WTC11 (cell line): Measurements from ENCODE around the gene MRPL47. TPM values are rescaled to one million over a fixed set of nuclear protein-coding genes. Genes with fewer than 3 reads are reported as not detected.

ENCODE experiments used
- AR ChIP-seq: fragments of 250-450 bp; sonication (Bioruptor Pico); IDR thresholded peaks from 2 replicates; pipeline ENCODE4 v1.9.0; 2021; ENCODE audit warnings: mild to moderate bottlenecking
- ARID4B ChIP-seq: sonication (generic); formaldehyde crosslinking; IDR thresholded peaks from 2 replicates; pipeline ENCODE4 v1.8.0; 2023; ENCODE audit warnings: missing genetic modification reagents, mild to moderate bottlenecking, borderline replicate concordance
- ATF2 ChIP-seq: sonication (generic); formaldehyde crosslinking; IDR thresholded peaks from 2 replicates; pipeline ENCODE4 v1.8.1; 2022; ENCODE audit warnings: low read depth, missing genetic modification reagents, borderline replicate concordance
- ATF6 ChIP-seq: sonication (generic); formaldehyde crosslinking; IDR thresholded peaks from 2 replicates; pipeline ENCODE4 v1.8.1; 2023; ENCODE audit warnings: mild to moderate bottlenecking, missing genetic modification reagents
- CREB1 ChIP-seq: sonication (generic); formaldehyde crosslinking; IDR thresholded peaks from 2 replicates; pipeline ENCODE4 v1.8.0; 2023; ENCODE audit warnings: mild to moderate bottlenecking, missing genetic modification reagents
- E2F4 ChIP-seq: sonication (generic); formaldehyde crosslinking; IDR thresholded peaks from 2 replicates; pipeline ENCODE4 v1.8.1; 2022; ENCODE audit warnings: low read depth, mild to moderate bottlenecking, moderate library complexity, missing genetic modification reagents, borderline replicate concordance
- ELF4 ChIP-seq: sonication (generic); formaldehyde crosslinking; IDR thresholded peaks from 2 replicates; pipeline ENCODE4 v1.8.1; 2022; ENCODE audit warnings: low read depth, mild to moderate bottlenecking, moderate library complexity, missing genetic modification reagents
- IRF1 ChIP-seq: sonication (generic); formaldehyde crosslinking; IDR thresholded peaks from 2 replicates; pipeline ENCODE4 v1.8.0; 2023; ENCODE audit warnings: missing genetic modification reagents
- IRF2 ChIP-seq: sonication (generic); formaldehyde crosslinking; IDR thresholded peaks from 2 replicates; pipeline ENCODE4 v1.8.0; 2022; ENCODE audit warnings: low read depth, missing genetic modification reagents, borderline replicate concordance
- JAZF1 ChIP-seq: fragments of 250-450 bp; sonication (Bioruptor Pico); IDR thresholded peaks from 2 replicates; pipeline ENCODE4 v1.9.0; 2021; ENCODE audit warnings: moderate library complexity, mild to moderate bottlenecking, inconsistent platforms
- MAX ChIP-seq: sonication (generic); formaldehyde crosslinking; IDR thresholded peaks from 2 replicates; pipeline ENCODE4 v1.8.0; 2022; ENCODE audit warnings: mild to moderate bottlenecking, missing genetic modification reagents
- NFYB ChIP-seq: sonication (generic); formaldehyde crosslinking; conservative IDR thresholded peaks from 2 replicates; pipeline ENCODE4 v1.8.0; 2022; ENCODE audit warnings: low read depth, missing genetic modification reagents
- NR2C2 ChIP-seq: sonication (generic); formaldehyde crosslinking; IDR thresholded peaks from 2 replicates; pipeline ENCODE4 v1.8.0; 2022; ENCODE audit warnings: mild to moderate bottlenecking, missing genetic modification reagents
- RORB ChIP-seq: fragments of 250-450 bp; sonication (Bioruptor Pico); IDR thresholded peaks from 2 replicates; pipeline ENCODE4 v1.9.0; 2021; ENCODE audit warnings: mild to moderate bottlenecking
- SP1 ChIP-seq: sonication (generic); formaldehyde crosslinking; conservative IDR thresholded peaks from 2 replicates; pipeline ENCODE4 v1.8.1; 2022; ENCODE audit warnings: missing genetic modification reagents
- ZNF232 ChIP-seq: sonication (generic); formaldehyde crosslinking; IDR thresholded peaks from 2 replicates; pipeline ENCODE4 v1.8.0; 2022; ENCODE audit warnings: mild to moderate bottlenecking, missing genetic modification reagents
- ZNF281 ChIP-seq: sonication (generic); formaldehyde crosslinking; IDR thresholded peaks from 2 replicates; pipeline ENCODE4 v1.8.0; 2023; ENCODE audit warnings: mild to moderate bottlenecking, missing genetic modification reagents
- ZNF396 ChIP-seq: fragments of 250-450 bp; sonication (Bioruptor Pico); IDR thresholded peaks from 2 replicates; pipeline ENCODE4 v1.8.0; 2021; ENCODE audit warnings: mild to moderate bottlenecking, moderate library complexity, borderline replicate concordance
- ZNF425 ChIP-seq: fragments of 250-450 bp; sonication (Bioruptor Pico); conservative IDR thresholded peaks from 2 replicates; pipeline ENCODE4 v1.9.0; 2021; ENCODE audit warnings: mild to moderate bottlenecking
- total RNA-seq: library from RNA; stranded (reverse); gene quantifications from 3 replicates; pipeline ENCODE4 v1.2.3, GENCODE V29; 2021

Gene MRPL47
- total RNA-seq, 1 experiment from 2014 or later: 68.9 TPM

- TF ChIP-seq ATF6 (no peak), MAX (CRISPR knock-in tag) (peak; percentile 75), SP1 (CRISPR knock-in tag) (peak; percentile 66), ZNF232 (CRISPR knock-in tag) (no peak), E2F4 (CRISPR knock-in tag) (no peak), ARID4B (CRISPR knock-in tag) (0 out of 2 replicates have a peak, but pooled peaks have one; percentile 19), ZNF396 (CRISPR knock-in tag) (no peak), IRF1 (CRISPR knock-in tag) (no peak), NR2C2 (CRISPR knock-in tag) (no peak), JAZF1 (no peak), AR (no peak), ELF4 (CRISPR knock-in tag) (no peak), NFYB (CRISPR knock-in tag) (peak; percentile 66), ATF2 (no peak), RORB (CRISPR knock-in tag) (no peak), ZNF425 (CRISPR knock-in tag) (no peak), IRF2 (no peak), CREB1 (CRISPR knock-in tag) (no peak), ZNF281 (CRISPR knock-in tag) (no peak)
These were observed at the start of gene MRPL47, which contains the start of gene NDUFB5 (continued) for GRCh38 chr3:179604321-179605078.
